Prostate gland (tissue), 2 donors: ENCODE results near the gene KRT17.

Source experiments
- CTCF ChIP-seq, 4 experiments: fragments of 200-600 bp in 2 of 4; fragments of 450-650 bp in 2 of 4; sonication (generic) in 2 of 4; IDR thresholded peaks; 1 replicate in 3 of 4; 2 replicates in 1 of 4; pipeline ENCODE4 v1.5.1; 2016 to 2019; ENCODE audit warnings: antibody characterized with exemption in 4 of 4, mild to moderate bottlenecking in 2 of 4, moderate library complexity in 2 of 4
- POLR2AphosphoS5 ChIP-seq: sonication (generic); formaldehyde crosslinking; IDR thresholded peaks from one replicate; pipeline ENCODE4 v1.6.1; 2017; ENCODE audit warnings: antibody characterized with exemption

- no peak for TF ChIP-seq CTCF (IDR thresholded peaks at IDR 0.05)
- TF ChIP-seq POLR2AphosphoS5 = no peak
These were observed 43.1 kb upstream of the KRT17 start for GRCh38 chr17:41667280-41668041.
